ENCODE results near the gene CDHR1.

The CDHR1 gene

DNA sequence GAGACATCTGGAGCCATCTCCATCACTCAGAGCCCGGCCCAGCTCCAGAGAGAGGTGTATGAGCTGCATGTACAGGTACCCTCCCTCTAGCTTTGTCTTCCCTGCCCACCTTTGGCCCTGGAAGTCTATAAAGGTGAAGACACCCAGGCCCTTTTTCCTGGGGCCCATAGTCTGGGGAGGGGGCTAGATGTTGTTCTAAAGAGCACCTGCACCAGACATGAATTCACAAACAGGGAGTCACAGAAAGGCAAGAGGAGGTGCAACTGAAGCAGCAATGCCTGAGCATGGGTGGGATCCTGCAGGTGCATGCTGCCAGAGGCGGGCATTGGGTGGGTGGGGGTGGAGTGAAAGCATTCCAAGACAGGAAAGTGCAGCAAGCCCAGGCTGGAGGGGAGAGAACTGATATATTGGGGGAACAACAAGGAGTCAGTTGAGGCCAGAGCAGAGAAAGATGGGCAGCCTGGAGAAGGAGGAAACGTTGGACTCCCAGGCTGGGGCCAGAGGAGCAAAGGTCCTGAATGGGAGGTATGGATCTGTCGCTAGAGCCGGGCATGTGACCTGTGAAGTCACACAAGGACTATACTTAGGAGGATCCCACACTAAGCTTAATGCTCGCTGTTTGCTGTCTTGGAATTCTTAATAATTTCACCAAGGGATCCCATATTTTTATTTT is 11.7 kb downstream of the CDHR1 start:
- DNase-seq (ENCODE audit: low read depth), result no peak
- TF ChIP-seq, protein P1, sequence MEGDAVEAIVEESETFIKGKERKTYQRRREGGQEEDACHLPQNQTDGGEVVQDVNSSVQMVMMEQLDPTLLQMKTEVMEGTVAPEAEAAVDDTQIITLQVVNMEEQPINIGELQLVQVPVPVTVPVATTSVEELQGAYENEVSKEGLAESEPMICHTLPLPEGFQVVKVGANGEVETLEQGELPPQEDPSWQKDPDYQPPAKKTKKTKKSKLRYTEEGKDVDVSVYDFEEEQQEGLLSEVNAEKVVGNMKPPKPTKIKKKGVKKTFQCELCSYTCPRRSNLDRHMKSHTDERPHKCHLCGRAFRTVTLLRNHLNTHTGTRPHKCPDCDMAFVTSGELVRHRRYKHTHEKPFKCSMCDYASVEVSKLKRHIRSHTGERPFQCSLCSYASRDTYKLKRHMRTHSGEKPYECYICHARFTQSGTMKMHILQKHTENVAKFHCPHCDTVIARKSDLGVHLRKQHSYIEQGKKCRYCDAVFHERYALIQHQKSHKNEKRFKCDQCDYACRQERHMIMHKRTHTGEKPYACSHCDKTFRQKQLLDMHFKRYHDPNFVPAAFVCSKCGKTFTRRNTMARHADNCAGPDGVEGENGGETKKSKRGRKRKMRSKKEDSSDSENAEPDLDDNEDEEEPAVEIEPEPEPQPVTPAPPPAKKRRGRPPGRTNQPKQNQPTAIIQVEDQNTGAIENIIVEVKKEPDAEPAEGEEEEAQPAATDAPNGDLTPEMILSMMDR (IDR thresholded peaks at IDR 0.05; ENCODE audit: insufficient read depth, low read depth, low read length, missing control alignments), result no peak

DNA sequence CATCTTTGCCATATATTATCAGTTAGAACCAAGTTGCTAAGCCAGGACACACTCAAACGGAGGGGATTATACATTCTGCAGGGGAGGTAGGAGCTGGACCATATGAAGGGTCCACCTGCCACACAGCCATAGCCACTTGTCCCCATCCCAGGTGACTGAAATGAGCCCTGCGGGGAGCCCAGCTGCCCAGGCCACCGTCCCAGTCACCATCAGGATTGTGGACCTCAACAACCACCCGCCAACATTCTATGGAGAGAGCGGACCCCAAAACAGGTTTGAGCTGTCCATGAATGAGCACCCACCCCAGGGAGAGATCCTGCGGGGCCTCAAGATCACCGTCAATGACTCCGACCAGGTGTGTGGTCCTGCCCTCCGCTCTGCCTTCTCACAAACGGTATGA is 13.7 kb downstream of the CDHR1 start:
- TF ChIP-seq, protein P1 (IDR thresholded peaks at IDR 0.05; ENCODE audit: insufficient read depth, low read depth, low read length, missing control alignments), result no peak
- H3K4me3 ChIP-seq (ENCODE audit: low read length), result no peak overlapping the region
- no peak for DNase-seq (ENCODE audit: low read depth)

More for the DNA sequence above, 11.7 kb downstream of the CDHR1 start:
- no peak overlapping the region for H3K4me3 ChIP-seq (ENCODE audit: low read length)

DNA sequence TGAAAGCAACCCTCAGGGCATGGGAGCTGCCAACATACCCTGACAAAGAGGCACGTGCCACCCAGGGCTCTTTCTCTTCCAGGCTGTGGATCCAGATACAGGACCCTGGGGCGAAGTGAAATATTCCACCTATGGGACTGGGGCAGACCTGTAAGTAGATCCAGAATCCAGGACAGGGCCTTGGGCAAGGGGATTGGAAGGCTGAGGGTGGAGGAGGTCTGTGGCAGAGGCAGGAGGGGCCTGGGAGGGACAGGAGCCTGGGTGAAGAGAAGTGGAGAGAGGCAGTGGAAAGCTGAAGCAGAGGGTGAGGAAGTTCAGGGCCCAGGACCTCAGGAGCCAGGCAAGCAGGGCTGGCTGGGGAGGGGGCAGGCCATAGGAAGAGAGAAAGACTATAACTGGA is 17.2 kb downstream of the CDHR1 start:
- no peak for DNase-seq (ENCODE audit: low read depth)
- no peak overlapping the region for H3K4me3 ChIP-seq (ENCODE audit: low read length)
- TF ChIP-seq, protein P1 (IDR thresholded peaks at IDR 0.05; ENCODE audit: insufficient read depth, low read depth, low read length, missing control alignments), result no peak

DNA sequence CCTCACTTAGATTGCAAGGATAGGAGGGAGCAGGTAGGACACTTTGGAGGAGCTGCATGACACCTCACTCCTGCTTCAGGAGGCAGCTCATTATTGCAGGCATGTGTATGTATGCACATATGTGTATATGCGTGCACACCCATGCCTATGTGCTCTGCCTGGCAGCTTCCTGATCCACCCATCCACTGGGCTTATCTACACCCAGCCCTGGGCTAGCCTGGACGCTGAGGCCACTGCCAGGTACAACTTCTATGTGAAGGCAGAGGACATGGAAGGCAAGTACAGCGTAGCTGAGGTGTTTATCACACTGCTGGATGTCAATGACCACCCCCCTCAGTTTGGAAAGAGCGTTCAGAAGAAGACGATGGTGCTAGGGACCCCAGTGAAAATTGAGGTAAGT is 17.7 kb downstream of the CDHR1 start:
- no peak overlapping the region for H3K4me3 ChIP-seq (ENCODE audit: low read length)
- no peak for DNase-seq (ENCODE audit: low read depth)
- TF ChIP-seq, protein P1 (IDR thresholded peaks at IDR 0.05; ENCODE audit: insufficient read depth, low read depth, low read length, missing control alignments), result no peak

DNA sequence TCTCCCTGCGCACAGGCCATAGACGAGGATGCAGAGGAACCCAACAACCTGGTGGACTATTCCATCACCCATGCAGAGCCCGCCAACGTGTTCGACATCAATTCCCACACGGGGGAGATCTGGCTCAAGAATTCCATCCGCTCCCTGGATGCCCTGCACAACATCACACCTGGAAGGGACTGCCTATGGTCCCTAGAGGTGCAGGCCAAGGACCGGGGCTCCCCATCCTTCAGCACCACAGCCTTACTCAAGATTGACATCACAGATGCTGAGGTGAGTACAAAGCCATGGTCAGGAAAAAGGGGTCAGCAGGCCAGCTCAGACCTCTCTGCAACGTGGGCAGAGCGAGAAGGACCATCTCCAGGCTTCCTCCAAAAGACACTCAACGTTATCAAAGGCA is 18.7 kb downstream of the CDHR1 start:
- H3K4me3 ChIP-seq (ENCODE audit: low read length), result no peak overlapping the region
- DNase-seq (ENCODE audit: low read depth), result no peak
- TF ChIP-seq, protein P1 (IDR thresholded peaks at IDR 0.05; ENCODE audit: insufficient read depth, low read depth, low read length, missing control alignments), result no peak

DNA sequence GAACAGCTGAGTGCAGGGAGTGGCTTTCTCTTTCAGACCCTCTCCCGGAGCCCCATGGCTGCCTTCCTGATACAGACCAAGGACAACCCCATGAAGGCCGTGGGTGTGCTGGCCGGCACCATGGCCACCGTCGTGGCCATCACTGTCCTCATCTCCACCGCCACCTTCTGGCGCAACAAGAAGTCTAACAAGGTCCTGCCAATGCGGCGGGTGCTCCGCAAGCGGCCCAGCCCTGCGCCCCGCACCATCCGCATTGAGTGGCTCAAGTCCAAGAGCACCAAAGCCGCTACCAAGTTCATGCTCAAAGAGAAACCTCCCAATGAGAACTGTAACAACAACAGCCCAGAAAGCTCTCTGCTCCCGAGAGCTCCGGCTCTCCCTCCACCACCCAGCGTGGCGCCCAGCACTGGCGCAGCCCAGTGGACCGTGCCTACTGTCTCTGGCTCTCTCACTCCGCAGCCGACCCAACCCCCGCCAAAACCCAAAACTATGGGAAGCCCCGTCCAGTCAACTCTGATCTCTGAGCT is 19.8 kb downstream of the CDHR1 start:
- H3K4me3 ChIP-seq (ENCODE audit: low read length), result no peak overlapping the region
- no peak for DNase-seq (ENCODE audit: low read depth)
- TF ChIP-seq, protein P1 (IDR thresholded peaks at IDR 0.05; ENCODE audit: insufficient read depth, low read depth, low read length, missing control alignments), result no peak

All from epithelial cell of esophagus (primary cell).